ENCODE results near the gene RPGRIP1L.

- TF ChIP-seq POLR2A (IDR thresholded peaks at IDR 0.05) (no peak), CTCF (IDR thresholded peaks at IDR 0.05) (no peak)
Observed at GRCh38 chr16:53581784-53582183, 121.9 kb downstream of the RPGRIP1L start.
